ENCODE results near the gene SYNCRIP.
"Not testable (repeated sequence)": the region's sequence is repeated elsewhere in the genome, so short reads cannot be mapped to it uniquely, and the experiment has no call there.

The SYNCRIP gene

GRCh38 chr6:85669735-85670194 is 27.1 kb upstream of the SYNCRIP start:
- DNase-seq (ENCODE audit: low read depth) = no peak

GRCh38 chr6:85662251-85662650 is 19.6 kb upstream of the SYNCRIP start:
- DNase-seq (ENCODE audit: low read depth) = no peak

- DNase-seq (ENCODE audit: low read depth) = no peak
Observed at GRCh38 chr6:85660181-85660611, 17.5 kb upstream of the SYNCRIP start.

GRCh38 chr6:85650606-85651005 is 7.9 kb upstream of the SYNCRIP start:
- DNase-seq (ENCODE audit: low read depth) = no peak

GRCh38 chr6:85644279-85644762 is 1.6 kb upstream of the SYNCRIP start:
- DNase-seq (ENCODE audit: low read depth) = no peak

GRCh38 chr6:85643537-85644278 is 1.0 kb upstream of the SYNCRIP start:
- peak; percentile 50 for DNase-seq (ENCODE audit: low read depth)

- DNase-seq (ENCODE audit: low read depth) = peak; percentile 40
Observed at GRCh38 chr6:85641897-85642773, 551 bp downstream of the SYNCRIP start.

GRCh38 chr6:85641522-85641896 is 1.2 kb downstream of the SYNCRIP start:
- no peak for DNase-seq (ENCODE audit: low read depth)

GRCh38 chr6:85640821-85641220 is 1.9 kb downstream of the SYNCRIP start:
- DNase-seq (ENCODE audit: low read depth) = no peak

GRCh38 chr6:85637579-85637978 is 5.1 kb downstream of the SYNCRIP start:
- DNase-seq (ENCODE audit: low read depth) = no peak

- DNase-seq (ENCODE audit: low read depth) = no peak
Observed at GRCh38 chr6:85632164-85632942, 10.3 kb downstream of the SYNCRIP start.

GRCh38 chr6:85631117-85631516 is 11.6 kb downstream of the SYNCRIP start:
- DNase-seq (ENCODE audit: low read depth) = not testable (repeated sequence)

- DNase-seq (ENCODE audit: low read depth) = no peak
Observed at GRCh38 chr6:85628353-85628752, 14.3 kb downstream of the SYNCRIP start.

GRCh38 chr6:85620308-85620707 is 22.4 kb downstream of the SYNCRIP start:
- no peak for DNase-seq (ENCODE audit: low read depth)

- no peak for DNase-seq (ENCODE audit: low read depth)
Observed at GRCh38 chr6:85614780-85615179, 27.9 kb downstream of the SYNCRIP start.

GRCh38 chr6:85612690-85613474 is 29.8 kb downstream of the SYNCRIP start:
- DNase-seq (ENCODE audit: low read depth) = no peak

GRCh38 chr6:85610182-85610895 is 32.3 kb downstream of the SYNCRIP start:
- DNase-seq (ENCODE audit: low read depth) = no peak

GRCh38 chr6:85602100-85602499 is 40.6 kb downstream of the SYNCRIP start:
- DNase-seq (ENCODE audit: low read depth) = no peak

GRCh38 chr6:85600713-85601313 is 41.9 kb downstream of the SYNCRIP start:
- DNase-seq (ENCODE audit: low read depth) = no peak

Measured in stimulated activated CD8-positive, alpha-beta memory T cell treated with anti-CD3 and anti-CD28 coated beads, Interleukin-4, amount 100 ng/mL, for 24 hours (primary cell).